Right lobe of liver (tissue), 4 donors: Measurements from ENCODE around the gene PRKCB.

Experiments
- POLR2A ChIP-seq: fragments of 450-650 bp; IDR thresholded peaks from one replicate; pipeline ENCODE4 v1.6.1; 2017; ENCODE audit warnings: antibody characterized with exemption, mild to moderate bottlenecking
- TF ChIP-seq, protein P1 (sequence below), 4 donors: fragments of 200-600 bp in 3 of 4; fragments of 450-650 bp in 1 of 4; IDR thresholded peaks; one replicate each; pipeline versions ENCODE4 v1.5.1 to v1.8.0; 2016 to 2022; ENCODE audit warnings: antibody characterized with exemption in 4 of 4, mild to moderate bottlenecking in 2 of 4
- donor health status: DM: no; HTN: no; CAD: no.
- donor health status: DM: no; HTN: no; CAD: no.
- donor health status: DM: no; HTN: yes; CAD: no.

DNA sequence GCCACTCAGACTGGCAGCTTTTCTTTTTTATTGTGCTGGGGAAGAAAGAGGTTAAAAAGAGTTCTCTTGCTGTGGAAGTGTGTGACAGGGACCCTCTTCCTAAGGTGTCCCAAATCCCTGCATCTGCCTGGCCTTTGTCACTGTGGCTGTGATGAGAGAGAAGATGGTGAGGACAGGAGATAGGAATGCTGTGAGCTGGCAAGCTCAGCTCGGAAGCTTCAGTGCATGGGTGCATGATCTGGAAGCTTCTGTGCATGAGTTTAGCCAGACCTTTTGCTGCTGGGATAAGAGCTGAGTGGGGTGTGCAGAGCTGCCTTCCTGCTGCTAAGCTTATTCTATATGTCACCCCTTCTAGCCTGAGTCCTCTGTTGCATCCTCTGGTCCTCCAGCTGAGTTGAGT, 317.0 kb downstream of the PRKCB start:
- TF ChIP-seq, protein P1, sequence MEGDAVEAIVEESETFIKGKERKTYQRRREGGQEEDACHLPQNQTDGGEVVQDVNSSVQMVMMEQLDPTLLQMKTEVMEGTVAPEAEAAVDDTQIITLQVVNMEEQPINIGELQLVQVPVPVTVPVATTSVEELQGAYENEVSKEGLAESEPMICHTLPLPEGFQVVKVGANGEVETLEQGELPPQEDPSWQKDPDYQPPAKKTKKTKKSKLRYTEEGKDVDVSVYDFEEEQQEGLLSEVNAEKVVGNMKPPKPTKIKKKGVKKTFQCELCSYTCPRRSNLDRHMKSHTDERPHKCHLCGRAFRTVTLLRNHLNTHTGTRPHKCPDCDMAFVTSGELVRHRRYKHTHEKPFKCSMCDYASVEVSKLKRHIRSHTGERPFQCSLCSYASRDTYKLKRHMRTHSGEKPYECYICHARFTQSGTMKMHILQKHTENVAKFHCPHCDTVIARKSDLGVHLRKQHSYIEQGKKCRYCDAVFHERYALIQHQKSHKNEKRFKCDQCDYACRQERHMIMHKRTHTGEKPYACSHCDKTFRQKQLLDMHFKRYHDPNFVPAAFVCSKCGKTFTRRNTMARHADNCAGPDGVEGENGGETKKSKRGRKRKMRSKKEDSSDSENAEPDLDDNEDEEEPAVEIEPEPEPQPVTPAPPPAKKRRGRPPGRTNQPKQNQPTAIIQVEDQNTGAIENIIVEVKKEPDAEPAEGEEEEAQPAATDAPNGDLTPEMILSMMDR (IDR thresholded peaks at IDR 0.05) = no peak
- no peak for TF ChIP-seq POLR2A
